ENCODE results near the gene GAS6.

GAS6 gene

GRCh38 chr13:113901231-113901630 lies 37.4 kb upstream of the GAS6 start:
- no peak for TF ChIP-seq CTCF (IDR thresholded peaks at IDR 0.05; ENCODE audit: unreplicated experiment in 3 of 3)
- H3K36me3 Mint-ChIP-seq (ENCODE audit: low read depth) = no peaks in the 10 kb centered on the region

GRCh38 chr13:113900646-113901045 lies 36.8 kb upstream of the GAS6 start:
- Mint-ChIP-seq H3K27me3 (ENCODE audit: low read depth) (no peaks in the 10 kb centered on the region), H3K9me3 (peaks cover 3% of the 10 kb centered on the region), H3K4me1 (peaks cover 27% of the 10 kb centered on the region), H3K36me3 (ENCODE audit: low read depth) (no peaks in the 10 kb centered on the region), H3K4me3 (no peak overlapping the region), H3K27ac (peak overlapping the region in 1 of 3 experiments; percentile 76)
- no peak for TF ChIP-seq CTCF (IDR thresholded peaks at IDR 0.05; ENCODE audit: unreplicated experiment in 3 of 3)

More at GRCh38 chr13:113901231-113901630, 37.4 kb upstream of the GAS6 start:
- peak overlapping the region in 1 of 3 experiments; percentile 76 for H3K27ac Mint-ChIP-seq
- peaks cover 2% of the 10 kb centered on the region for H3K9me3 Mint-ChIP-seq
- H3K4me3 Mint-ChIP-seq = no peak overlapping the region
- peaks cover 27% of the 10 kb centered on the region for H3K4me1 Mint-ChIP-seq
- no peaks in the 10 kb centered on the region for H3K27me3 Mint-ChIP-seq (ENCODE audit: low read depth)

GRCh38 chr13:113898391-113898790 lies 34.5 kb upstream of the GAS6 start:
- Mint-ChIP-seq H3K27me3 (ENCODE audit: low read depth) (no peaks in the 10 kb centered on the region), H3K27ac (no peak overlapping the region), H3K9me3 (peaks cover 14% of the 10 kb centered on the region), H3K4me3 (no peak overlapping the region), H3K4me1 (peaks cover 23% of the 10 kb centered on the region), H3K36me3 (ENCODE audit: low read depth) (no peaks in the 10 kb centered on the region)
- no peak for TF ChIP-seq CTCF (IDR thresholded peaks at IDR 0.05; ENCODE audit: unreplicated experiment in 3 of 3)

GRCh38 chr13:113897966-113898365 lies 34.1 kb upstream of the GAS6 start:
- H3K9me3 Mint-ChIP-seq = peaks cover 18% of the 10 kb centered on the region
- H3K36me3 Mint-ChIP-seq (ENCODE audit: low read depth) = no peaks in the 10 kb centered on the region
- H3K27ac Mint-ChIP-seq = no peak overlapping the region
- no peak for TF ChIP-seq CTCF (IDR thresholded peaks at IDR 0.05; ENCODE audit: unreplicated experiment in 3 of 3)
- no peak overlapping the region for H3K4me3 Mint-ChIP-seq
- H3K27me3 Mint-ChIP-seq (ENCODE audit: low read depth) = no peaks in the 10 kb centered on the region
- H3K4me1 Mint-ChIP-seq = peaks cover 19% of the 10 kb centered on the region

GRCh38 chr13:113897161-113897560 lies 33.3 kb upstream of the GAS6 start:
- Mint-ChIP-seq H3K4me1 (peaks cover 11% of the 10 kb centered on the region), H3K9me3 (peaks cover 23% of the 10 kb centered on the region), H3K27me3 (ENCODE audit: low read depth) (peaks cover 4% of the 10 kb centered on the region), H3K27ac (no peak overlapping the region), H3K4me3 (no peak overlapping the region), H3K36me3 (ENCODE audit: low read depth) (no peaks in the 10 kb centered on the region)
- TF ChIP-seq CTCF (IDR thresholded peaks at IDR 0.05; ENCODE audit: unreplicated experiment in 3 of 3) = no peak

GRCh38 chr13:113895436-113895835 lies 31.6 kb upstream of the GAS6 start:
- Mint-ChIP-seq H3K9me3 (peaks cover 26% of the 10 kb centered on the region), H3K4me3 (no peak overlapping the region), H3K27me3 (ENCODE audit: low read depth) (peaks cover 4% of the 10 kb centered on the region), H3K4me1 (no peaks in the 10 kb centered on the region), H3K27ac (no peak overlapping the region), H3K36me3 (ENCODE audit: low read depth) (no peaks in the 10 kb centered on the region)
- no peak for TF ChIP-seq CTCF (IDR thresholded peaks at IDR 0.05; ENCODE audit: unreplicated experiment in 3 of 3)

Data from nephron (organoid).